ENCODE measurements around the gene FRMD3.

The FRMD3 gene

DNA sequence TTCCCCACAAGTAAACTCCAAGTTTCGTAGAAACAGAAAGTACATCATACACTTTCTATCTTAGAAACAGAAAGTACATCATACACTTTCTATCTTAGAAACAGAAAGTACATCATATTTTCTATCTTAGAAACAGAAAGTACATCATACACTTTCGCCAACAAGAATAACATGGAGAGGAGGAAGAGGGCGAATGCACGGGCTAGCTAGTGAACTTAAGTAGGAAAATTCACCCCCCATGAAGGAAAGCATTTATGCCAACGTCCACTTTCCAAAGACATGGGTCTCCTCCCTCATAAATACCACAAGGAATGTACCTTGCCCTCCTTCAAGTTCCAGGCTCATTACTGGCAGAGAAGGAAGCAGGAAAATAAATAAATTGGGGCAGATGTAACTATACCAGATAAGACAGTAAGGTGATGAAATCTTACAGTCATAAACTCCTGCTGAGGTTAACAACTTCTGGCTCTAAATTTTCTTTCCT, 64.7 kb downstream of the FRMD3 start:
- DNase-seq (ENCODE audit: low read depth) = no peak

DNA sequence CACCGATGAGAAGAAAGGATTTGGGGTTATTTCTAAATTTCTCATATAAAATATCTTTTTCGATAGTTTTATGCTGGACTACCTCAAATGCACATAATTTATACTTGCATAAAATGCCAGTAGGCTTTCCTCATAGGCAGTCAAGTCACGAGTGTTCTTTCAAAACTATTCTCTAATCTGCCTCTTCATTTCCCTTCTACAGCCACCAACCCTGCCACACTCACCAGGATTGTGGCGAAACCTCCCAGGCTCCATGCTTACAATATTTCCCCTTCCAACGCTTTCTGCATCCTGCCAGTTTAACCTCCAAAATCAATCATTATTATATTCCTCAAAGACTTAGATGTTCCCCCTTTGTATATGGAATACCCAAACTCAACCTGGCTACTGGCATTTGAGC, 65.4 kb downstream of the FRMD3 start:
- DNase-seq (ENCODE audit: low read depth) = peak; percentile 19

DNA sequence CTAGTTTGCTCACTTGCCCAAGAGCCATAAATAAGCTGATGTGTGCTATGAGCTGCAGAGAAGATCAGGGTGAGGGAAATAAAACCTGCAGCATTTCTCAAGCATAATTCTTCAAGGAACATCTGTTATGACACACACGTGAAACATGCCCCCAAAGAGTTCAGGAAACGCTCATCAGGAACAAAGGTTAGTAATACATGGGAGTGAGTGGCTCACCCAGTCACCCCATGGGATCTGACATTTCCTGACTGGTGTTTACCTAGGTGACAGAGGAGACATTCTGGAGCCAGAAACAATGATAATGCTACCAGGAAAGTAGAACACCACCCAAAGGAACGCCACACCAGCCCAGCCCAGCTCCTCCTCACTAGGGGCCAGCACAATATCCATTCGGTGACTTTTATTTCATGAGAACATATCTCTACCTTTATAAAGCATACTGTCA, 66.0 kb downstream of the FRMD3 start:
- DNase-seq (ENCODE audit: low read depth) = peak; percentile 55

DNA sequence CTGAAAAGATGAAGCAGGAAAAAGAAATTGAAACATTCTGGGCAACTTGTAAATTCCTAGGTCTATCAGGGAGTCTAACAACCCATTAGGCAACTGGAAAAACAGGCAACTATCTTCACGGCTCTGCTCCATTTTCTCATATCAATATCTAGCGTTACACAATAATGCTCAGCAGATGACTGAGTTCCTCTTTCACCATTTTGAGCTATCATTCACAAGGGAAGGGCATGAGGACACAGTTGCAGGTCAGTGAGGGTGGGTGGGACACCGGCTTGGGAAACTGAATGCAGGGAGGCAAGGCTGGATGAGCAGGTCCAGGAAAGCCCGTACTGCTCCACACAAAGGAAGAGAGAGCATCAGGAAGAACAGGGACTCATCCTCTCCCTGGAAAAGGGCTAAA, 67.0 kb downstream of the FRMD3 start:
- DNase-seq (ENCODE audit: low read depth) = peak; percentile 11

DNA sequence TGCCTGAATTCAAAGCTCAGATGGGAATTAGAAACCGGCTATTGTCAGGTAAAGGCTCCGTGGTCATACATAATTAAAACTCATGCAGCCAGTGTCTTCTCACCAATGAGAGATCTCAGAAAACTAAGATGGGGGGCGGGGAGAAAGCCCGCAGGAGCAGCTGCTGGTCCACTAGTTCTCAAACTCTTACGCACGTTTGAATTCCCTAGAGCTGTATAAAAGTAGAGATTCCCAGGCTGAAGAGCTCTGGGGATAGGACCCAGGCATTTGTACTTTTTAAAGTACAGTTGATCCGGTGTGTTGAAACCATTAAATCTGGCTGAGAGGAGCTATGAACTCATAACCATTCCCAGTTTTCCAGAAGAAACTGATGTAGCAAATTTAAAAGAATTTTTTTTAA, 68.5 kb downstream of the FRMD3 start:
- DNase-seq (ENCODE audit: low read depth) = no peak

DNA sequence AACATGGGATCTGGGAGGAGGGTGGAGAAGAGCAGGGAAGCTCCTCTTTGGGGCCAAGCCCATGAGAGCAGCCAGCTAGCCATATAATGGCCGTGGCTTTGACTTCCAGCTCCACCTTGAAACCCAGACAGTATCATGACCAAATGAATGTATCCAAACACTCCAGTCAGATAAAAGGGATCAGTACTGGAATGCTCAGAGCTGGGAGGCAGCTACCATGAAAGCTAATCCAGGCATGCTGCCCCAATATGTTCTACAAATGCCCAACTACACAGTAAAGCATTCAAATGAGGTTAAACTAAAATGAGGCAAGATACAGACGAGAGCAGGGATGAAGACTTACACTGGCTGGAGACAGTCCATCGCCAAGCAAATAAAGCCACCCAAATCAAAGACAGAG, 69.4 kb downstream of the FRMD3 start:
- DNase-seq (ENCODE audit: low read depth) = no peak

DNA sequence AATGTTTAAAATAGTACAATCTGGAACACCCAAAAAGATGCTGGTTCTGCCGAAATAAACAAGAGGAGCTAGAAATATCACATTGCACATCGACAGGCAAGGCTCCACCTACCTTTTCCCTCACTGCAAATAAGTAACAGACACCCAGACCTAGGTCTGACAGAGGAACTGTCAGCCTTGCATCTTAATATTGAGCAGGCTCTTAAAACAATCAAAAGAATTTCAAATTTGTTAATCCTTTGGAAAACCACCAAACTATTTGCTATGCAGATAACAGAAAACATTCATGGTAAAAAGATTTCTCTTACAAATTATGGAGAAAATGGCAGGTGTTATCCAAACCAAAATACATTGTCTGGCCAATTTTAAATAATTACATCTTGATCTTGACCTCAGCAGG, 71.3 kb downstream of the FRMD3 start:
- no peak for DNase-seq (ENCODE audit: low read depth)

DNA sequence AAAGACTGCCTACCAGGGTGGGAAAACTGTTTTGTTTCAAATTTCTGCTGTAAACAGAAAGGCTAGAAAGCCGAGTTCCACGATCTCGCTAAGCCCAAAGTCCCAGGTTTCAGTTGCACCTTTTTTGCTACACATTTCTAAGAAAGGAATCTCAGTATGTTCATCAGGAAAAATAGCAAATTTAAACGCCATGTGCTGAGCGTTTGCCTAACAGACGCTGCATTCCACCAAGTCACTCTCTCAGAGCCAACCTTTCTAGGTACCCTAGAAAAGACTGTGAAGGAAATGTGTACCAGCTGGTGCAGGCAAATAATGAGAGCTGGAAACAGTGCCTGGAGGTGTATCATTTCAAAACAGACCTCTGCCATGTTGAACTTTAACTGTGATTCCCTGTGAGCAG, 71.8 kb downstream of the FRMD3 start:
- DNase-seq (ENCODE audit: low read depth) = no peak

DNA sequence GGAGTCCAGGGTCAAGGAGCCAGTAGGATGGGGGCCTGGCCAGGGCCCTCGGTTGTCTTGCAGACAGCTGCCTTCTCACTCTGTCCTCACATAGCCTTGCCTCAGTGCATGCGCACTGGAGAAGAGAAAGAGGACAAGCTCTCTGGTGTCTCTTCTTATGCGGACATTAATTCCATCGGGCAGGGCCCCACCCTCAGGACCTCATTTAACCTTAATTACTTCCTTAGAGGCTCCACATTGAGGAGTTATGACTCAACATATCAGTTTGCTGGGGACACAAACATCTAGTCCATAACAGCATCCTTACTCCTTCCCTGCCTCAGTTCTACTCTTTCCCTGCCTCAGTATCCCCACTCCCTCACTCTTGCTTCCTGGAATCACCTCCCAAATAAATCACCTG, 78.4 kb downstream of the FRMD3 start:
- DNase-seq (ENCODE audit: low read depth) = no peak

DNA sequence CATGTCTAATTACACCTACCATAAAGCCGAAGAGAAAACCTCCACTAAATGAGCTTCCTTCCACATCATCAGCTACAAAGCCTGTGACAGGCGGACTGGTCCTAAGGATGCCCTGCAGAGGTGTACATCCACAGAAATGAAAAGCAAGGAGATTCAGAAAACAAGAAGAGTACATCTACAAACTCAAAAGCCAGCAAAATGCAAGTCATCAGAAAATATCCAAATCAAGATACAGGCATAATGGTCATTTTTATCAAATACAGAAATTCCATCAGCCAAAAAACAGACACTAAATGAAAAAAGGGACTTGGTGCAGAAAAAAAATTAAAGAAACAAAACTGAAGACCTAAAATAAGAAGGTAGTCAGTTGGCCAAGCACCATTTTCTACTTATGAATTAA, 79.7 kb downstream of the FRMD3 start:
- DNase-seq (ENCODE audit: low read depth) = no peak

DNA sequence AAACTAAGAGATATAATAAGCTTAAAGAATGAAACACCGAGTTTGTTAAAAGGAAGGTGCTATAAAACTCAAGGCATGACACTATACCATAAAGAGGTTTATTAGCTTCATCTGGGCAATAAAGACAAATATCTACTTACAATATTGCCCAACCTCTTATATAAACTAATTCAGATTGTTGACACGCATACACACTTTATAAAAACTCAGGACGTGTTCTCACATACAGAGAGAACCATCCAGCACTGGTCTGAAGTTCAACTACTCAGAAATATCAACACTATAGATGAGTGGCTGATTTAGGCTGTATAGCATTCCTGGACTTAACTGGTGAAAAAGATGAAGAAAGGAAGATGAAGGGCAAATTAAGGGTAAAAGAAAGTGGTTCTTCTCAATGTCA, 81.2 kb downstream of the FRMD3 start:
- no peak for DNase-seq (ENCODE audit: low read depth)

DNA sequence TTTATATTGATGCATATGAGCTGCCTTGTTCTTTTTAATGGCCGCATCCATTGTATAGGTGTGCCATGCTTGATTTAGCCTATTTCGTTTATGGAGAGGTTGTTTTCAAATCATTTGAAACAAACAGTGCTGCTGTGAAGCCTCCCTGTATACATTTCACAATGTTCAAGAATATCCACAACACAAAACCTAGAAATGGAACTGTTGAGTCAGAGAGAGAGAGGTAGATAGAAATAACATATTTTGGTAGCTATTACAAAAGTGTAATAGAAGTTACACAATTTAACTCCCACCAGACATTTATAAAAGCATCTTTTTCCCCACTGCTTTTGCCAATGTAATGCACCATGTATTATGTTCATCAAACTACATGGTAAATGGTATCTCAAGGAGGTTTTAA, 82.0 kb downstream of the FRMD3 start:
- DNase-seq (ENCODE audit: low read depth) = peak; percentile 62

DNA sequence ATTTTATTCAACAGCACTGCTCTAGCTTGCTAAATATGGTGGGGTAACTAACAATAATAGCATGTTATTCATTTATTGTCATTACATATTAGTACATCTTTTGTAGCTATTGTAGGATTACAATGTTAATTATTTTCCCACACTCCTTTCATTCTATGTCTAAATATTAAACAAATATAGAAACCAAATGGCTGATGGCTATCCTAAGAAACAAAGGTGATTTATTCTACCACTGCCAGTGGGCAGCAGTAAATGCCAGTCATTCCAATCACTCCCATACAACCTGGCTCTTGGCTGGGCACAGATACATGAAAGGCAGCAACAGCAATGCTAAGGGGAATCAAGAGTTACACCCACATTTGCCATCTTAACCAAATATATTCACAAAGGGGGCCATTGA, 84.1 kb downstream of the FRMD3 start:
- no peak for DNase-seq (ENCODE audit: low read depth)

DNA sequence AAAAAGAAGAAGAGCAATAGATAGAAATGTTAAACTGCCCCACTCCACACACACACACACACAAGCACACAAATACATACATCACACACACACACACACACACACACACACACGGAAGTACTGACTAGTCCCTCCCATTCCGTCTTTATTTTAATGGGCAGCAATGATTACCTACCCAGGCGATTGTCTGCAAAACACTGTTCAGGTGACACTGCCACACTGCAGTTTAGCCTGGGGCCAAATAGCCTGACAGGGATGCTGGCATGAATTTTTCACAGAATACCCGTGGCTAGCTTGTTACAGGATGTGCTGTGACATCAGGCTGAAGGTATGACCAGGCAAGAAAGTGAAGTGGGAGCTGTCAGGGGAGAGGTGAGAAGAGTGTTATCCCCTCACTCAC, 86.9 kb downstream of the FRMD3 start:
- DNase-seq (ENCODE audit: low read depth) = no peak

DNA sequence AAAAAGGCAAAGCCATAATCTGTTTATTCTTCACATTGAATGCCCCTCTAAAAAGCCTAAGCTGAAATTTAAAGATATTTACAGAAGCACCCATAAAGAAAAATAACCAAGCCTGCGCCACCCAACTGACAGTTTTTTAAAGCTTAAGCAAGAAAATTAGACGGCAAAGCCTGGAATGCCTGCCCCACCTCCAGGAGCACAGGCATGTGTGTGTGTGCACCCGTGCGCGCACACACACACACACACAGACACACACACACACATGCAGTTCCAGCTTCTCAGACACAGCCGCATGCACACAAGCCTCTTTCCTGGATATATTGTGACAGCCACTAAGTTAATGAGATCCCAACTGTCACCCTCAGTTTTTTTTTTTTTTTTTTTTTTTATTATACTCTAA, 88.2 kb downstream of the FRMD3 start:
- no peak for DNase-seq (ENCODE audit: low read depth)

DNA sequence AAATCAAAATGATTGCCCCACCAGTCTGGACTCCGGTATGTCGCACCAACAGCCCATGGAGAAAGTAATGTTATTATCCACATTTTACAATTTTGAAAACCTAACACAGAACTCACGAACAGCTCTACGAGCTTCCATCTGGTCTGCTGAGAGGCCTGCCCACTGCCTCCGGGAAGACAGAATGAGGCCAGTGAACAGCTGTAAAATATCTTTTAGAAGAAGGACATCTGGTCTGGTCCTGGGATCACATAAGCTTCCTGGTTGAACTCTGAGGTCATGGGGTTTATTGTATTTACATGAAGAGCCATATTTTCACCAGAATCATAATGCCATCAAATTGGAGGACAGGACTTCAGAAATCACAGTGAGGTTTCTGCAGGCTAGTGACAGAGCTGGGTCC, 89.0 kb downstream of the FRMD3 start:
- DNase-seq (ENCODE audit: low read depth) = no peak

DNA sequence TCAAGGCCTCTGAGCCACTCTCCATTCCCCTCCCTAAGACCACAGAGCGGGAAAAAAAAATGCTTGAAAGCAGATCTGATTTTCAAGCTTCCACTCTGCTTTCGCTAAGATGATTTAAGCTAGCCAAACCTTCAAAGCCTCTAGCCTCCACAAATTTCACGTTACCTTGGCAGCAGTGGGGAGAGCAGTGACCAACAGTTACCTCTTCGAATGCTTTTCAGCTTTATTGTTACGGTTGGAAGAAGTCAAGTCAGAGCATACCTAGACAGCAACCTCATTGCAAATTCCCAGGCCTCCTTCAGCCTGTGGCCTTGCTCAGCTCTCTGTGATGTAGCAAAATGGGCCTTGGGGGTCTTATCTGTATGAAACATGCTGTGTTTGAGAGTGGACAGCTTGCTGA, 89.6 kb downstream of the FRMD3 start:
- no peak for DNase-seq (ENCODE audit: low read depth)

DNA sequence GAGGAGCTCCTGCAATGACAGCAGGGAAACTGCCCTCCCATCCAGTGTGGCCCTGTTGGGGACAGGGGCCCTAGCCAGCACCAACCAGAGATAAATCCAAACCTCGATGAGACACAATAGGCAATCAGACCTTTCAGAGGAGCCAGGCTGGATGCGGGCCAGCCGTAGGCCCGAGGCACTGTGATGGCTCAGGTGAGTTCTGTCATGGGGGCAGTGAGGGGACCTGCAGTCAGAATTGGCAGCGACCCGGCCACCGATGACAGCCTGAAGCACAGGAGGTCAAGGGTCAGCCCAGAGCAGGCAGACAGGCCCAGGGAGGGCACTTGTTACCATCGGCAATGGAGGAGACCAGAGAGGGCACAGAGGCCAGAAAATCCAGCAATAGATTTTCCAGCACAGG, 90.8 kb downstream of the FRMD3 start:
- no peak for DNase-seq (ENCODE audit: low read depth)

DNA sequence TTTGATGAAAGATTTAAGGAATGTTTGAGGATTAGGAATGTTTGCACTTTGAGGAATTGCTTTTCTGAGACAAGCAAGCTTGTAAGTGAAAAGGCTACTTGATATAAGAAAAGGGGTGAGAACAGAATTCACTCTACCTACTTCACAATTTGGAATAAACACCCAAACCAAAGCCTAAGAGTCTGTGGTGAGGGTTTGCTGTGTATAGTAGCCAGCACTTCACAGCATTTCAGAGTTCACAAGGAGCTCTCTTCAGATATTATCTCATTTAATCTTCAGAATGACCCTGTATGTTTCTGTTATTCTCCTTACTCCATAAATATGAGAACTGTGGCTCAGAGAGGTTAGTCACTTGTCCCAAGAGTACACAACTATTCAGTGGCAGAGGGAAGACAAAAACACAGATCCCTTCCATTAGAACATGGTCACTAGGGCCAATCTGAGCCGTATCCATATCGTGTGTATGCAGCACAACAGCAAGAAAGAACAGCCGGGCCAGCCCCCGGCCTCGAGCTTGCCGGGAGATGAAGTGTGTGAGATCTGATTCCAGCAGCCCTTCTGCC, 92.4 kb downstream of the FRMD3 start:
- DNase-seq (ENCODE audit: low read depth) = no peak

DNA sequence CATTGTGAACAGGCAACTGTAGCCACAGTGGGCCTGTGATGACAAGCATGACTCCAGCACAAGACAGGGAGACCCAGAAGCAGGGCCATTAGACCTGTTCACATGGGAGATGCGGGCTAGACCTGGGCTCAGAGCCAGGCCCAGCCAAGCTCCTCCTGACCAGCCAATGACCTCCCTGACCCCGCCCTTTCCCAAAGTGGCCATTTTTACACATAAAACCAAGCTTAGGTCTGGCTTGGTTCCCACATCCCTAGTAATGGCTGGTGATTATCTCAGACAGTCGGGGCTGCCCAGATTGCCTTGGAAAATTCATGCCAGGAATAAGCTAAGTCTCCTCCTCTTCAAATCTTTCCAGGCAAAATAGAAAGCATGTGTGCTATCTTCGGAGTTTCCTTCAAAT, 94.1 kb downstream of the FRMD3 start:
- DNase-seq (ENCODE audit: low read depth) = peak; percentile 56

DNA sequence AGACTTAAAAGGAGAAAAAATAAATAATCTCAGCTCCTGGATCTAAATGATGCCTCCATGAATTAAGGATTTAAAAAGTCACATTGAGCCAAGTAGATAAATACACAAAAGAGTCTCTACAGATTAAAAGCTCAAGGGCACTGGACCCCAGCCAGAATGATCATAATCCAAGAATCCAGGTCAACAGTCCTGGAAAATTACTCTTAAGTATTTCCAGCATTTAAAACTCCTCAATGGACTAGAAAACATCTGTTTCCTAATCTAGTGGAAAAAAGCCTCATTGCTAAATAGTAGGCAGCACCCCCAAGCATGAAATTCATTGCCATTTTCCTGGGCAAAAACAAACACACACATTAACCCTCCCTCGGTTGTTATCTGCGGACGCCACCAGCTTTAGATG, 96.8 kb downstream of the FRMD3 start:
- DNase-seq (ENCODE audit: low read depth) = peak; percentile 61

DNA sequence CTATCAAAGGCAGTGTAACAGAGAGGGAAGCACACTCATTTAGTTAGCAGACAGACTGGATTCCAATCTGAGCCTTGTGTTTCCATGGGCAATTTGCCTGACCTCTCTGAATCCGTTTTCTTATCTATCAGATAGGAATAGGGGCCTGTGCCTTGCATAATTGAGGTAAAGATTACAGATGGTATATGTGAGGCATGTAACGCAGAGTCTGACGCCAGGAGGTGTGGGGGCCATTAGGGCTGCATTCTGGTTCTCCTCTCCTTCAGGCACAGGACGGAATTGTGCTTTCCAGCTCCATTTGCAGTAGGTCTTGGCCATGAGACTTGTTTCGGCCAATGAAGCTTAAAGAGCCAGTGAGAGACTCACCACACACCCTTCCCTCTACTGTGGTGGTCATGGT, 97.6 kb downstream of the FRMD3 start:
- DNase-seq (ENCODE audit: low read depth) = no peak

DNA sequence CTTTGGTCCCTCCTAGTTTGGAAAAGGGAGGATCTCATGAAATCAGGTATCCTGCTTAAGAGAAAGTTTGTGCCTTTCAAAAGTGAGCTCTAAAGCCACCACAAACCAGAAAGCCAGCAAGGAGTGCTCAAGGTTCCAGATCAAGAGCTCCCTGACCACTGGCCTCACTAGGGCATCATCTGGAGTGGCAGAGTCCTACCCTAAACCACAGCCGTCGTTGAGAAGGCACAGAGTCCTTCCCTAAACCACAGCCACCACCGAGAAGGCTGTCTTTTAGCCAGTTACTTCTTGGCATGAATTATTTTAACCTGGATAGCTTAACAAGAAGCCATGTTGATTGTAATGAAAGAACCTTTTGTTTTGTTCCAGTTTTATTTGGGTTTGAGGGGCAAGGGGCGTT, 102.9 kb downstream of the FRMD3 start:
- DNase-seq (ENCODE audit: low read depth) = no peak

DNA sequence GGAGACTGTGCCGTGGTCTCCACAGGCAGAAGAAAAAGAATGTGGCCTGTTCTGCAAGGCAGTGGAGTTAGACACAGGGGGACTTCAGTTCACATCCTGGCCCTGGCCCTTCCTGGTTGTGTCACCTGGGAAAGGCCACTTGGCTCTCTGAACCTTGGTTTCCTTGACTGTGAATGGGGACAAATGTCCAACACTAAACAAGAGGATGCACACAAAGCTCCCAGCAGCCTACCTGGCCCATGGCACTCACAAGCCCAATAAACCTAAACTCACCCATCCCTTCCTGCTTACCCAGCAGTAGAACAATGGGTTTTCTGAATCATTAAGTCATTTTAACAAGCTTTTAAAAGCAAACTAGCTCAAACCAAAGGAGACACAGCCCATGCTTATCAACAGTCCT, 103.9 kb downstream of the FRMD3 start:
- no peak for DNase-seq (ENCODE audit: low read depth)

DNA sequence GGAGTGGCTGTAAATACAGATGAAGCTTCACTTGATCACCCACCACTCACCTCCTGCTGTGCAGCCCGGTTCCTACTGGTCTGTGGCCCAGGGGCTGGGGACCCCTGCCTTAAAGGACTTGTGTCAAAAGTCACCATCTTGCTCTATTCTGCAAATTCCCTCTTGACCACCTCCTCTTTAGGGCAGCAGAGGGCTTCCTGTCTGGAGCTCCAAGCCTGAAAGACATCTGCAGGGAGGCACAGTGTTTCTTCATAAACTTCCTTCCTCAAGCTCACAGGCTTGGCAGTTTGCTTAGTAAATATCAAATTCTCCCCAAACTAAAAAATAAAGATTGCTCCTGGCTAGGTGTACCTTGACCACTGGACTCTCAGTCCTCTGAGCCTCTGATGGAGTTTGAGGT, 104.4 kb downstream of the FRMD3 start:
- no peak for DNase-seq (ENCODE audit: low read depth)

Data from fibroblast of gingiva (primary cell).